K562 (cell line): ENCODE measurements around the gene GNB2. TPM values are rescaled to one million over a fixed set of nuclear protein-coding genes. Genes with fewer than 3 reads are reported as not detected.

Experiments used
- CBFA2T3 ChIP-seq: fragments of 450-650 bp; IDR thresholded peaks from 2 replicates; pipeline ENCODE4 v1.6.1; 2017
- CBX8 ChIP-seq: fragments of 200-600 bp; sonication (generic); IDR thresholded peaks from 2 replicates; pipeline ENCODE4 v1.6.1; 2012; ENCODE audit warnings: borderline replicate concordance, mixed run types, low read depth, mild to moderate bottlenecking, moderate library complexity, mixed read lengths, low read length, control low read depth, inconsistent platforms; ENCODE audit not compliant: poor library complexity, severe bottlenecking; ENCODE audit errors: extremely low read depth
- CCNT2 ChIP-seq: IDR thresholded peaks from 2 replicates; pipeline ENCODE4 v1.6.1; 2011; ENCODE audit warnings: borderline replicate concordance, low read depth, mild to moderate bottlenecking, moderate library complexity, mixed read lengths, low read length; ENCODE audit not compliant: insufficient read length; ENCODE audit errors: extremely low read depth
- GABPB2 ChIP-seq: fragments of 250-450 bp; sonication (Bioruptor Pico); conservative IDR thresholded peaks from 2 replicates; pipeline ENCODE4 v1.5.1; 2021; ENCODE audit warnings: mild to moderate bottlenecking
- HMGN3 ChIP-seq: IDR thresholded peaks from 2 replicates; pipeline ENCODE4 v1.6.1; 2011; ENCODE audit warnings: borderline replicate concordance, low read depth, mild to moderate bottlenecking, mixed read lengths, low read length; ENCODE audit not compliant: insufficient read length; ENCODE audit errors: extremely low read depth
- KDM4B ChIP-seq, 2 experiments: fragments of 450-650 bp in 1 of 2; sonication (generic) in 1 of 2; IDR thresholded peaks; 2 replicates each; pipeline ENCODE4 v1.6.1; 2016 to 2017; ENCODE audit warnings: borderline replicate concordance in 2 of 2, antibody characterized with exemption in 1 of 2, low read depth in 1 of 2, mild to moderate bottlenecking in 1 of 2
- KLF16 ChIP-seq: IDR thresholded peaks from 2 replicates; pipeline ENCODE4 v1.6.1; 2016; ENCODE audit warnings: antibody characterized with exemption
- LCOR ChIP-seq: sonication (generic); formaldehyde crosslinking; IDR thresholded peaks from 2 replicates; pipeline ENCODE4 v1.8.0; 2022; ENCODE audit warnings: mild to moderate bottlenecking, missing genetic modification reagents
- MYC ChIP-seq, 2 experiments: fragments of 250-450 bp in 1 of 2; sonication (Bioruptor Pico) in 1 of 2; IDR thresholded peaks; 2 replicates each; pipeline versions ENCODE4 v1.5.1 to v1.6.1; 2012 to 2021; ENCODE audit warnings: low read depth in 2 of 2, borderline replicate concordance in 1 of 2, improper control_type of control experiment in 1 of 2, low read length in 1 of 2, mild to moderate bottlenecking in 1 of 2, moderate library complexity in 1 of 2
- NRF1 ChIP-seq, 2 experiments: fragments of 450-650 bp; IDR thresholded peaks in 1 of 2; conservative IDR thresholded peaks in 1 of 2; 2 replicates each; pipeline ENCODE4 v1.6.1; 2014; ENCODE audit warnings: mild to moderate bottlenecking in 2 of 2
- PHB ChIP-seq: fragments of 250-450 bp; sonication (Bioruptor Pico); IDR thresholded peaks from 2 replicates; pipeline ENCODE4 v1.5.0; 2021
- ZBTB7A ChIP-seq: IDR thresholded peaks from 2 replicates; pipeline ENCODE4 v1.6.1; 2011; ENCODE audit warnings: low read depth, mild to moderate bottlenecking, low read length, moderate library complexity, borderline replicate concordance; ENCODE audit not compliant: control insufficient read depth
- ZNF134 ChIP-seq: fragments of 250-450 bp; sonication (Bioruptor Pico); conservative IDR thresholded peaks from 2 replicates; pipeline ENCODE4 v1.4.0; 2020
- polyA plus RNA-seq, 8 experiments: library from polyadenylated mRNA; depleted of rRNA in 4 of 8; stranded (reverse) in 5 of 8; unstranded in 3 of 8; fragments of >200 nt; fragmentation: Nextera tagmentation in 2 of 8; fragmentation: Illumina TruSeq in 1 of 8; extraction: Ambion mirVana in 2 of 8; extraction: Trizol in 1 of 8; gene quantifications; 2 replicates each; pipeline versions ENCODE4 v1.2.1 to v1.2.3, GENCODE V29; 2011 to 2014; ENCODE audit warnings: inconsistent platforms in 1 of 8, missing spikeins in 1 of 8
- total RNA-seq, 7 experiments: library from RNA; depleted of rRNA in 6 of 7; stranded (reverse); fragments of >200 nt in 6 of 7; fragmentation: Illumina TruSeq in 2 of 7; extraction: Trizol in 2 of 7; gene quantifications; 2 replicates each; pipeline versions ENCODE4 v1.2.1 to v1.2.3, GENCODE V29; 2011 to 2021; ENCODE audit warnings: low replicate concordance in 1 of 7
- TF ChIP-seq, protein P1 (sequence below): fragments of 450-650 bp; IDR thresholded peaks from 2 replicates; pipeline ENCODE4 v1.6.1; 2016
- TF ChIP-seq, protein P2 (sequence below): fragments of 450-650 bp; conservative IDR thresholded peaks from 2 replicates; pipeline ENCODE4 v1.6.1; 2016; ENCODE audit warnings: missing genetic modification characterization, low read depth, mild to moderate bottlenecking, control low read depth, missing compliant biosample characterization
- TF ChIP-seq, protein P3 (sequence below): sonication (generic); formaldehyde crosslinking; IDR thresholded peaks from 2 replicates; pipeline ENCODE4 v1.5.0; 2020; ENCODE audit warnings: missing genetic modification reagents
- TF ChIP-seq, protein P4 (sequence below), 2 experiments: fragments of 150-350 bp in 1 of 2; IDR thresholded peaks; 2 replicates each; pipeline ENCODE4 v1.6.1; 2012 to 2016; ENCODE audit warnings: low read depth in 2 of 2, low read length in 2 of 2, mild to moderate bottlenecking in 1 of 2, moderate library complexity in 1 of 2
- TF ChIP-seq, protein P5 (sequence below): sonication (generic); formaldehyde crosslinking; IDR thresholded peaks from 2 replicates; pipeline ENCODE4 v1.8.0; 2022; ENCODE audit warnings: missing genetic modification reagents, mild to moderate bottlenecking, moderate library complexity, borderline replicate concordance

Gene GNB2
- total and polyA plus RNA-seq, 9 of the 15 experiments (the other 6 are each of a cell fraction or from before 2014, with no cell fraction given): 0.65 to 320 (median 104) TPM

DNA sequence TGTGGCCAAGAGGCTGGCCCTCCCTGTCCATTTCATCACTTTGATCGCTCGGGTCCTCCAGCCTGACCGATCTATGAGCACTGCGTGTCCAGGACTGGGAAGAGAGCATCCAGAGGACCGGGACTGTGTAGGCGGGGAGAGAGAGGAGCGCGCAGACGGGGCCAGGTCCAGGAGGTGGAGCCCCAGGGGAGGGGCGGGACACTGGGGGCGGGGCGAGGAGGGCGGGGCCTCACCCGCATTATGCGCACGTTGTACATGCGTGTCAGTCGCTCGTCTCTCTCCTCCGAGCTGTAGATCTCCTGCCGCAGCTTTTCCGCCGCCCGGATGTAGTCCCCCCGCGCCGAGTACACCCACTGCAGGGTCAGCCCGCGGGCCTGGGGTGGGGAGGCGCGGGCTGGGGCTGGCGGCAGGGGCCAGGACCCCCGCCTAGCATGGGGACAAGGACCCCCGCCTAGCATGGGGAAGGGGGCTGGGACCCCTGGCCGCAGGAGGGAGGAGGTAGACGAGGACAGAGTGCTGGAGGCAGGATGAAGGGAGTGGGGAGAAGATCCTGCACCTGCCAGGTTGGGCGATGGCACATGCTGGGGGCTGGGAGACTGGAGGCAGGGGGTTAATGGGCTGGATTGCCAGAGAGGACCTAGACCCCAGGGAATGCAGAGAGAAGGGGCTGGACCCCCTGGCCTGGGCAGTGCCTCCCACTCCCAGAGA lies 46.9 kb upstream of the GNB2 start (continued):
- TF ChIP-seq CBX8 (no peak), KLF16 (no peak), LCOR (CRISPR knock-in tag) (no peak), HMGN3 (peak; percentile 80), ZBTB7A (peak; percentile 90), CCNT2 (peak; percentile 39), KDM4B (IDR thresholded peaks at IDR 0.05; ENCODE audit: borderline replicate concordance in 2 of 2, low read depth in 1 of 2) (no peak), NRF1 (conservative IDR thresholded peaks at IDR 0.05 in 1 of 2, IDR thresholded peaks at IDR 0.05 in 1 of 2) (peak; percentile 75 to 78), MYC (IDR thresholded peaks at IDR 0.05; ENCODE audit: low read depth, low read length) (0 out of 2 replicates have a peak, but pooled peaks have one; percentile 16), MYC (CRISPR knock-in tag; IDR thresholded peaks at IDR 0.05; ENCODE audit: borderline replicate concordance, low read depth) (peak; percentile 33; the same call in 1 of the 2 replicates), CBFA2T3 (no peak), ZNF134 (CRISPR knock-in tag) (no peak), PHB (CRISPR knock-in tag) (no peak), GABPB2 (CRISPR knock-in tag) (no peak)
- TF ChIP-seq, protein P1, sequence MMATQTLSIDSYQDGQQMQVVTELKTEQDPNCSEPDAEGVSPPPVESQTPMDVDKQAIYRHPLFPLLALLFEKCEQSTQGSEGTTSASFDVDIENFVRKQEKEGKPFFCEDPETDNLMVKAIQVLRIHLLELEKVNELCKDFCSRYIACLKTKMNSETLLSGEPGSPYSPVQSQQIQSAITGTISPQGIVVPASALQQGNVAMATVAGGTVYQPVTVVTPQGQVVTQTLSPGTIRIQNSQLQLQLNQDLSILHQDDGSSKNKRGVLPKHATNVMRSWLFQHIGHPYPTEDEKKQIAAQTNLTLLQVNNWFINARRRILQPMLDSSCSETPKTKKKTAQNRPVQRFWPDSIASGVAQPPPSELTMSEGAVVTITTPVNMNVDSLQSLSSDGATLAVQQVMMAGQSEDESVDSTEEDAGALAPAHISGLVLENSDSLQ: peak; percentile 62
- TF ChIP-seq, protein P2, sequence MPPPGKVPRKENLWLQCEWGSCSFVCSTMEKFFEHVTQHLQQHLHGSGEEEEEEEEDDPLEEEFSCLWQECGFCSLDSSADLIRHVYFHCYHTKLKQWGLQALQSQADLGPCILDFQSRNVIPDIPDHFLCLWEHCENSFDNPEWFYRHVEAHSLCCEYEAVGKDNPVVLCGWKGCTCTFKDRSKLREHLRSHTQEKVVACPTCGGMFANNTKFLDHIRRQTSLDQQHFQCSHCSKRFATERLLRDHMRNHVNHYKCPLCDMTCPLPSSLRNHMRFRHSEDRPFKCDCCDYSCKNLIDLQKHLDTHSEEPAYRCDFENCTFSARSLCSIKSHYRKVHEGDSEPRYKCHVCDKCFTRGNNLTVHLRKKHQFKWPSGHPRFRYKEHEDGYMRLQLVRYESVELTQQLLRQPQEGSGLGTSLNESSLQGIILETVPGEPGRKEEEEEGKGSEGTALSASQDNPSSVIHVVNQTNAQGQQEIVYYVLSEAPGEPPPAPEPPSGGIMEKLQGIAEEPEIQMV: no peak
- TF ChIP-seq, protein P3, sequence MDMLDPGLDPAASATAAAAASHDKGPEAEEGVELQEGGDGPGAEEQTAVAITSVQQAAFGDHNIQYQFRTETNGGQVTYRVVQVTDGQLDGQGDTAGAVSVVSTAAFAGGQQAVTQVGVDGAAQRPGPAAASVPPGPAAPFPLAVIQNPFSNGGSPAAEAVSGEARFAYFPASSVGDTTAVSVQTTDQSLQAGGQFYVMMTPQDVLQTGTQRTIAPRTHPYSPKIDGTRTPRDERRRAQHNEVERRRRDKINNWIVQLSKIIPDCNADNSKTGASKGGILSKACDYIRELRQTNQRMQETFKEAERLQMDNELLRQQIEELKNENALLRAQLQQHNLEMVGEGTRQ (CRISPR knock-in tag): no peak
- TF ChIP-seq, protein P4, sequence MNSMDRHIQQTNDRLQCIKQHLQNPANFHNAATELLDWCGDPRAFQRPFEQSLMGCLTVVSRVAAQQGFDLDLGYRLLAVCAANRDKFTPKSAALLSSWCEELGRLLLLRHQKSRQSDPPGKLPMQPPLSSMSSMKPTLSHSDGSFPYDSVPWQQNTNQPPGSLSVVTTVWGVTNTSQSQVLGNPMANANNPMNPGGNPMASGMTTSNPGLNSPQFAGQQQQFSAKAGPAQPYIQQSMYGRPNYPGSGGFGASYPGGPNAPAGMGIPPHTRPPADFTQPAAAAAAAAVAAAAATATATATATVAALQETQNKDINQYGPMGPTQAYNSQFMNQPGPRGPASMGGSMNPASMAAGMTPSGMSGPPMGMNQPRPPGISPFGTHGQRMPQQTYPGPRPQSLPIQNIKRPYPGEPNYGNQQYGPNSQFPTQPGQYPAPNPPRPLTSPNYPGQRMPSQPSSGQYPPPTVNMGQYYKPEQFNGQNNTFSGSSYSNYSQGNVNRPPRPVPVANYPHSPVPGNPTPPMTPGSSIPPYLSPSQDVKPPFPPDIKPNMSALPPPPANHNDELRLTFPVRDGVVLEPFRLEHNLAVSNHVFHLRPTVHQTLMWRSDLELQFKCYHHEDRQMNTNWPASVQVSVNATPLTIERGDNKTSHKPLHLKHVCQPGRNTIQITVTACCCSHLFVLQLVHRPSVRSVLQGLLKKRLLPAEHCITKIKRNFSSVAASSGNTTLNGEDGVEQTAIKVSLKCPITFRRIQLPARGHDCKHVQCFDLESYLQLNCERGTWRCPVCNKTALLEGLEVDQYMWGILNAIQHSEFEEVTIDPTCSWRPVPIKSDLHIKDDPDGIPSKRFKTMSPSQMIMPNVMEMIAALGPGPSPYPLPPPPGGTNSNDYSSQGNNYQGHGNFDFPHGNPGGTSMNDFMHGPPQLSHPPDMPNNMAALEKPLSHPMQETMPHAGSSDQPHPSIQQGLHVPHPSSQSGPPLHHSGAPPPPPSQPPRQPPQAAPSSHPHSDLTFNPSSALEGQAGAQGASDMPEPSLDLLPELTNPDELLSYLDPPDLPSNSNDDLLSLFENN (IDR thresholded peaks at IDR 0.05; ENCODE audit: low read depth in 2 of 2, low read length in 2 of 2): no peak
- TF ChIP-seq, protein P5, sequence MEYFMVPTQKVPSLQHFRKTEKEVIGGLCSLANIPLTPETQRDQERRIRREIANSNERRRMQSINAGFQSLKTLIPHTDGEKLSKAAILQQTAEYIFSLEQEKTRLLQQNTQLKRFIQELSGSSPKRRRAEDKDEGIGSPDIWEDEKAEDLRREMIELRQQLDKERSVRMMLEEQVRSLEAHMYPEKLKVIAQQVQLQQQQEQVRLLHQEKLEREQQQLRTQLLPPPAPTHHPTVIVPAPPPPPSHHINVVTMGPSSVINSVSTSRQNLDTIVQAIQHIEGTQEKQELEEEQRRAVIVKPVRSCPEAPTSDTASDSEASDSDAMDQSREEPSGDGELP (CRISPR knock-in tag): peak; percentile 37; the same call in 1 of the 2 replicates
